ENCODE measurements around the gene DHX16. TPM values are rescaled to one million over a fixed set of nuclear protein-coding genes. Genes with fewer than 3 reads are reported as not detected.

DHX16 gene
- total RNA-seq, 2 donors from 2014 or later = 13.7 to 23.6 TPM

DNA sequence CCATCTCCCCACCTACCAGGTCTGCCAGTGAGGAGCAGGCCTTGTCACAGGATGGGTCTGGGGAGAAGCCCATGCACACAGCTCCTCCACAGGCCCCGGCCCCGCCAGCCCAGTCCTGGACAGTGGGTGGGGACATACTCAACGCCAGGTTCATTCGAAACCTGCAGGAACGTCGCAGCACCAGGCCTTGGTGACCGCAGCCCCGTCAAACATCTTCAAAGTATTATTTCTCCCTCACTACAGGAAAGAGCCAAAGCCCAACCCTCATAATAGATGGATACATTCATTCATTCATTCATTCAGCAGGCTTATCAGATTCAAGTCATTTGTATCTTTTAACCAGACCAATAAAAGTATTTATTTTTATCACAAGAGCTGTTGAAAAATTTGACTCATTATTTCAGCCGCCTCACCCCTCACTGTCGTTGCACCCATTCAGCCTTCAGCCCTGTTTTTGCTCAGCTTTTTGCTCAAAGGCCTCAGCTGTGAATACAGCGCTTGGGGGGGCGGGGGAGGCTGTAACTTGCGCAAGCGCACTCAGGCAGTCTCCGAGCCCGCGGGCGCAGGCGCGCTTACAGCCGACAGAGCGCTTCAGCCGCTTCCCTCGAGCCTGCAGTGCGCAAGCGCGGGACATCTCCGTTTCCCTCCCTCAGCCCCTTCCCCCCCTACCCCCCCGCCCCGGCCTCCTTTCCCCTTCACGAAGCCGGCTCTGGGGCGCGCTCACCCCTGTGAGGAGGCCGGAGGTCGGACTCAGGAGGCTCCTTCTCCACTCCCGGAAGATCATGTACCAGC, 26.2 kb downstream of the DHX16 start, which contains the start of gene C6orf136:
Gene C6orf136, plus strand, starts transcription at position 684 of the 792 bp plus-strand sequence. Its CDS starts 99 bp downstream, at position 783.
- Histone ChIP-seq H3K27me3 (no peaks in the 10 kb centered on the region), H3K4me3 (peak within 1 kb of the TSS; percentile 97 to 100), H3K27ac (peak within 1 kb of the TSS; percentile 96 to 99), H3K9me3 (no peaks in the 10 kb centered on the region), H3K36me3 (peaks cover 9% of the 10 kb centered on the region), H3K4me1 (peaks cover 0 to 19% of the 10 kb centered on the region in 2 donors)
- TF ChIP-seq CTCF (IDR thresholded peaks at IDR 0.05) = no peak
- DNase-seq (ENCODE audit: low spot score) = peak; percentile 90

- no peak for TF ChIP-seq CTCF (IDR thresholded peaks at IDR 0.05)
- no peak overlapping the region for H3K27ac ChIP-seq
- H3K9me3 ChIP-seq = no peaks in the 10 kb centered on the region
- no peak overlapping the region for H3K4me3 ChIP-seq
- no peak for DNase-seq (ENCODE audit: low spot score)
- peaks cover 3% of the 10 kb centered on the region for H3K36me3 ChIP-seq
- H3K4me1 ChIP-seq = peaks cover 0 to 19% of the 10 kb centered on the region in 2 donors
- H3K27me3 ChIP-seq = no peaks in the 10 kb centered on the region
Measured at GRCh38 chr6:30645989-30646388, 26.8 kb downstream of the DHX16 start.

GRCh38 chr6:30644769-30645168, 28.0 kb downstream of the DHX16 start:
- DNase-seq (ENCODE audit: low spot score) = no peak
- H3K4me3 ChIP-seq = no peak overlapping the region
- peaks cover 0 to 19% of the 10 kb centered on the region in 2 donors for H3K4me1 ChIP-seq
- H3K9me3 ChIP-seq = no peaks in the 10 kb centered on the region
- no peak for TF ChIP-seq CTCF (IDR thresholded peaks at IDR 0.05)
- peaks cover 6% of the 10 kb centered on the region for H3K36me3 ChIP-seq
- no peak overlapping the region for H3K27ac ChIP-seq
- no peaks in the 10 kb centered on the region for H3K27me3 ChIP-seq

DNA sequence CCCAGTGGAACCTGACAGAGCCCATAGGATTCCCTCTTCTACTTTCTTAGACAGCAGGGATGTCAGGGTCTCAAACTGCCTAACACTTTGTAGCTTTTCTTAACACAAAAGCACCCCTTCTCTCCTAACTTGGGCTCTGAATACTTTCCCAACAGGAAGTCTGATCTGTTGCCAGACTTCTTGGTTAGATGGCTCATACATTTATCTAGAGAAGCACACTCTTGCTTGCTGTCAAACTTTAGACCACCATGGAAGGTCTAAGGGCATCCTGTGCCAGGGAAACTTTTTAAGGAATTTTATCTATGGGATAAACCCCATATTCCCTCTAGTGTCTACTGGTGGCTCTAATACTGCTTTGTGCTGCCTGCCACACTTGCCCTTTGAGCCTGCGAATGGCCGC, 29.1 kb downstream of the DHX16 start:
- DNase-seq (ENCODE audit: low spot score) = no peak
- no peaks in the 10 kb centered on the region for H3K27me3 ChIP-seq
- peaks cover 8% of the 10 kb centered on the region for H3K36me3 ChIP-seq
- H3K4me3 ChIP-seq = no peak overlapping the region
- no peak for TF ChIP-seq CTCF (IDR thresholded peaks at IDR 0.05)
- no peaks in the 10 kb centered on the region for H3K9me3 ChIP-seq
- peaks cover 0 to 16% of the 10 kb centered on the region in 2 donors for H3K4me1 ChIP-seq
- no peak overlapping the region for H3K27ac ChIP-seq

GRCh38 chr6:30641048-30641447, 31.8 kb downstream of the DHX16 start:
- TF ChIP-seq CTCF (IDR thresholded peaks at IDR 0.05) = no peak
- Histone ChIP-seq H3K4me1 (no peaks in the 10 kb centered on the region), H3K9me3 (no peaks in the 10 kb centered on the region), H3K27me3 (no peaks in the 10 kb centered on the region), H3K27ac (no peak overlapping the region), H3K36me3 (peaks cover 8% of the 10 kb centered on the region), H3K4me3 (no peak overlapping the region)
- no peak for DNase-seq (ENCODE audit: low spot score)
